ENCODE results near the gene SELENOO. TPM values are rescaled to one million over a fixed set of nuclear protein-coding genes. Genes with fewer than 3 reads are reported as not detected.

SELENOO gene
- total RNA-seq, 3 donors from 2014 or later: 24.3 to 32.3 (median 31.8) TPM

DNA sequence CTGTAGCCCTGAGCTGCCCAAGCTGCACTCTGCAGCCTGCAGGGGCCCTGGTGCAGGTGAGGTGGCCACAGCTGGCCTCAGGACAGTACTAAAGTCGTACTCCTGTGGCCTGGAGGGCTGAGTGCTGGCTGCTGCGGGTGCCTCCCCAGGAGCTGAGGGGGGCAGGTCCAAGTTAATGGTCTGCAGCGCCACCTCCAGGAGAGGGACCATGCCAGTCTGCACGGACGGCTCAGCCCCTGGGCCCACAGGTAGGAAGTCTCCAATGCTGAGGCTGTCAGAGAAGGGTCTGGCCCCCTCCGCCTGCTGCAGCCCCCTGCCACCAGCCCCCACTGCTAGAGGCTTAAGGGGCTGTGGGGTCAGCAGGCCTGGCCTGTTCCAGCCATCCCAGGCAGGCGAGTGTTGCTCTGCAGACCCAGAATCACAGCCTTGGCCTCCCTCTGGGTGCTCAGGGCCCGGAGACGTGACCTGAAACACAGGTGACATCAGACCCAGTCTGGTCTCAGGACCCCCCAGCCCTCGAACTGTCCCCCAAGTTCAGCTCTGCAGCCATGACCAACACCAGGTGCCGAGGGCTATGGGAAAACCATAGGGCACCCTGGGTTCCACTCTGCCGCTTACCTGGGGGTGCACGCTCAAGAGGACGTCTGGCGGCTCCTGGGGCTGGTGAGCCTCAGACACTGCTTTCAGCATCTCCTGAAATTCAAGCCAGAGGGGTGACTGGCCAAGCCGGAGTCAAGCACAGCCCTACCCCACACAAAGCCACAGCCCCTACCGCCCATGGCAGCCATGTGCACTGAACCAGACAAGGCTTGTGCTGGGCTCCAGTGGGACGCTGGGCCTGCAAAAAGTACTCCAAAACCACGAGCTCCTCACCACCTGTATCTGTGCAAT, 20.8 kb downstream of the SELENOO start:
- Histone ChIP-seq H3K4me3 (no peak overlapping the region), H3K36me3 (peaks cover 25% of the 10 kb centered on the region)

GRCh38 chr22:50222508-50222907, 21.7 kb downstream of the SELENOO start:
- no peaks in the 10 kb centered on the region for H3K4me1 ChIP-seq
- H3K9me3 ChIP-seq: no peaks in the 10 kb centered on the region
- no peak overlapping the region for H3K27ac ChIP-seq
- no peaks in the 10 kb centered on the region for H3K27me3 ChIP-seq
- intact Hi-C loops (cut with DNase I; ENCODE audit: low total_unique reads): no loop called here
- H3K4me3 ChIP-seq: no peak overlapping the region
- TF ChIP-seq CTCF (IDR thresholded peaks at IDR 0.05) (no peak), POLR2A (IDR thresholded peaks at IDR 0.05) (no peak), POLR2AphosphoS5 (IDR thresholded peaks at IDR 0.05) (no peak)
- DNase-seq (ENCODE audit: low spot score in 2 of 2): no peak
- peaks cover 20% of the 10 kb centered on the region for H3K36me3 ChIP-seq

More for the DNA sequence above, 20.8 kb downstream of the SELENOO start:
- DNase-seq (ENCODE audit: low spot score in 2 of 2): no peak
- H3K4me1 ChIP-seq: no peaks in the 10 kb centered on the region
- H3K27me3 ChIP-seq: no peaks in the 10 kb centered on the region
- TF ChIP-seq CTCF (IDR thresholded peaks at IDR 0.05) (no peak), POLR2A (IDR thresholded peaks at IDR 0.05) (no peak), POLR2AphosphoS5 (IDR thresholded peaks at IDR 0.05) (no peak)
- intact Hi-C loops (cut with DNase I; ENCODE audit: low total_unique reads): no loop called here
- no peak overlapping the region for H3K27ac ChIP-seq
- H3K9me3 ChIP-seq: no peaks in the 10 kb centered on the region

- no peak for TF ChIP-seq CTCF (IDR thresholded peaks at IDR 0.05)
- TF ChIP-seq POLR2A (IDR thresholded peaks at IDR 0.05): no peak
- no peak for TF ChIP-seq POLR2AphosphoS5 (IDR thresholded peaks at IDR 0.05)
- intact Hi-C loops (cut with DNase I; ENCODE audit: low total_unique reads): no loop called here
These were observed 23.3 kb downstream of the SELENOO start for GRCh38 chr22:50224071-50224470.

GRCh38 chr22:50225200-50225969, 24.6 kb downstream of the SELENOO start:
- Histone ChIP-seq H3K4me3 (no peak overlapping the region), H3K9me3 (no peaks in the 10 kb centered on the region), H3K27me3 (no peaks in the 10 kb centered on the region), H3K27ac (no peak overlapping the region), H3K36me3 (peaks cover 20% of the 10 kb centered on the region), H3K4me1 (no peaks in the 10 kb centered on the region)
- no peak for TF ChIP-seq POLR2A (IDR thresholded peaks at IDR 0.05)
- no peak for TF ChIP-seq POLR2AphosphoS5 (IDR thresholded peaks at IDR 0.05)
- intact Hi-C loops (cut with DNase I; ENCODE audit: low total_unique reads): no loop called here
- no peak for DNase-seq (ENCODE audit: low spot score in 2 of 2)

More at GRCh38 chr22:50224071-50224470, 23.3 kb downstream of the SELENOO start:
- Histone ChIP-seq H3K27me3 (no peaks in the 10 kb centered on the region), H3K4me1 (no peaks in the 10 kb centered on the region), H3K9me3 (no peaks in the 10 kb centered on the region), H3K36me3 (peaks cover 20% of the 10 kb centered on the region), H3K4me3 (no peak overlapping the region), H3K27ac (no peak overlapping the region)
- no peak for DNase-seq (ENCODE audit: low spot score in 2 of 2)

- DNase-seq (ENCODE audit: low spot score in 2 of 2): no peak
- peaks cover 17% of the 10 kb centered on the region for H3K36me3 ChIP-seq
- no peak for TF ChIP-seq CTCF (IDR thresholded peaks at IDR 0.05)
- no peak for TF ChIP-seq POLR2A (IDR thresholded peaks at IDR 0.05)
- TF ChIP-seq POLR2AphosphoS5 (IDR thresholded peaks at IDR 0.05): no peak
- intact Hi-C loops (cut with DNase I; ENCODE audit: low total_unique reads): no loop called here
- H3K27ac ChIP-seq: no peak overlapping the region
- no peaks in the 10 kb centered on the region for H3K4me1 ChIP-seq
- H3K9me3 ChIP-seq: no peaks in the 10 kb centered on the region
- H3K4me3 ChIP-seq: no peak overlapping the region
- H3K27me3 ChIP-seq: no peaks in the 10 kb centered on the region
These were observed 25.5 kb downstream of the SELENOO start for GRCh38 chr22:50226063-50226874.

All from breast epithelium (tissue), 4 donors.